SK-N-SH (cell line): ENCODE measurements around the gene OTUB1. TPM values are rescaled to one million over a fixed set of nuclear protein-coding genes. Genes with fewer than 3 reads are reported as not detected.

Source experiments
- CTCF ChIA-PET: fragments of 300-600, 350-600 bp; formaldehyde crosslinking; extraction: SDS; loops from one replicate; lab custom pipeline; 2021; lab: Yijun Ruan, JAX
- POLR2A ChIA-PET: fragments of 350-600 bp; sonication (Branson Sonifier 250); formaldehyde crosslinking; extraction: SDS; loops from one replicate; lab custom pipeline; 2020; ENCODE audit warnings: antibody characterized with exemption, inconsistent platforms; lab: Yijun Ruan, JAX
- DNase-seq: peaks from one replicate; pipeline ENCODE4 v3.0.0; 2012
- H2AFZ ChIP-seq: fragments of 200-600 bp; sonication (generic); 2 replicates; pipeline ENCODE4 v1.8.1; 2016; ENCODE audit warnings: antibody characterized with exemption, mild to moderate bottlenecking, low read depth
- H3F3A ChIP-seq: fragments of 200-600 bp; sonication (generic); replicated peaks from 2 replicates; pipeline ENCODE3; 2016; ENCODE audit warnings: antibody characterized with exemption, mild to moderate bottlenecking; ENCODE audit not compliant: insufficient read depth
- H3K27ac ChIP-seq, 2 experiments: fragments of 200-500 bp in 1 of 2; fragments of 200-600 bp in 1 of 2; sonication (Bioruptor generic) in 1 of 2; sonication (generic), shearing (Covaris generic) in 1 of 2; 2 replicates each; pipeline versions ENCODE4 v1.5.1 to v1.6.1; 2014 to 2016; ENCODE audit warnings: low read depth in 2 of 2, inconsistent platforms in 1 of 2, low read length in 1 of 2, mild to moderate bottlenecking in 1 of 2, mixed read lengths in 1 of 2
- H3K27me3 ChIP-seq: fragments of 200-600 bp; sonication (generic), shearing (Covaris generic); 2 replicates; pipeline ENCODE4 v1.6.1; 2016; ENCODE audit warnings: mixed run types; ENCODE audit not compliant: insufficient read depth
- H3K36me3 ChIP-seq, 2 experiments: fragments of 200-500 bp in 1 of 2; fragments of 200-600 bp in 1 of 2; sonication (Bioruptor generic) in 1 of 2; sonication (generic) in 1 of 2; replicated peaks in 1 of 2; 2 replicates each; pipeline versions ENCODE3 to v1.5.1; 2014 to 2016; ENCODE audit warnings: low read length in 1 of 2, mild to moderate bottlenecking in 1 of 2; ENCODE audit not compliant: insufficient read depth in 2 of 2, control insufficient read depth in 1 of 2
- H3K4me1 ChIP-seq, 2 experiments: fragments of 200-500 bp in 1 of 2; fragments of 200-600 bp in 1 of 2; sonication (Bioruptor generic) in 1 of 2; sonication (generic), shearing (Covaris generic) in 1 of 2; 2 replicates each; pipeline versions ENCODE4 v1.5.1 to v1.6.1; 2014 to 2016; ENCODE audit warnings: low read depth in 1 of 2, low read length in 1 of 2, mixed run types in 1 of 2; ENCODE audit not compliant: insufficient read depth in 2 of 2, control insufficient read depth in 1 of 2
- H3K4me2 ChIP-seq: fragments of 200-600 bp; sonication (generic), shearing (Covaris generic); 2 replicates; pipeline ENCODE4 v1.6.1; 2017; ENCODE audit warnings: mixed run types
- H3K4me3 ChIP-seq, 2 experiments: fragments of 200-500 bp in 1 of 2; fragments of 200-600 bp in 1 of 2; sonication (Bioruptor generic) in 1 of 2; sonication (generic), shearing (Covaris generic) in 1 of 2; 2 replicates each; pipeline versions ENCODE4 v1.5.1 to v1.8.1; 2014 to 2016; ENCODE audit warnings: low read depth in 2 of 2, inconsistent platforms in 1 of 2, low read length in 1 of 2, mild to moderate bottlenecking in 1 of 2, mixed read lengths in 1 of 2, moderate library complexity in 1 of 2
- H3K79me2 ChIP-seq: fragments of 200-600 bp; sonication (generic); 2 replicates; pipeline ENCODE4 v1.8.1; 2017; ENCODE audit warnings: mild to moderate bottlenecking; ENCODE audit not compliant: insufficient read depth
- H3K9ac ChIP-seq: fragments of 200-600 bp; sonication (generic); 2 replicates; pipeline ENCODE4 v1.6.1; 2017; ENCODE audit warnings: mixed run types
- H3K9me2 ChIP-seq: fragments of 200-600 bp; sonication (generic); 2 replicates; pipeline ENCODE4 v1.6.1; 2017; ENCODE audit warnings: mixed run types
- H3K9me3 ChIP-seq: fragments of 200-600 bp; sonication (generic); 2 replicates; pipeline ENCODE4 v1.6.1; 2017; ENCODE audit warnings: mixed run types, mild to moderate bottlenecking, moderate library complexity
- H4K20me1 ChIP-seq: fragments of 200-600 bp; sonication (generic); 2 replicates; pipeline ENCODE4 v1.6.1; 2017; ENCODE audit warnings: mild to moderate bottlenecking, mixed run types; ENCODE audit not compliant: insufficient read depth
- CTCF ChIP-seq: fragments of 200-600 bp; sonication (generic); IDR thresholded peaks from 2 replicates; pipeline ENCODE4 v1.6.1; 2017; ENCODE audit warnings: antibody characterized with exemption, mild to moderate bottlenecking, moderate library complexity
- EP300 ChIP-seq, 2 experiments: IDR thresholded peaks; 2 replicates each; pipeline versions ENCODE4 v1.4.0 to v1.6.1; 2012; ENCODE audit warnings: borderline replicate concordance in 1 of 2, low read depth in 1 of 2, low read length in 1 of 2
- EZH2phosphoT487 ChIP-seq: fragments of 200-600 bp; sonication (generic); IDR thresholded peaks from 2 replicates; pipeline ENCODE4 v1.6.1; 2017; ENCODE audit warnings: low read depth, mixed run types, mild to moderate bottlenecking, antibody characterized with exemption, moderate library complexity, borderline replicate concordance
- MAX ChIP-seq: IDR thresholded peaks from 2 replicates; pipeline ENCODE4 v1.4.0; 2012; ENCODE audit warnings: low read depth
- MXI1 ChIP-seq: IDR thresholded peaks from 2 replicates; pipeline ENCODE4 v1.6.1; 2012; ENCODE audit warnings: mild to moderate bottlenecking, low read depth, low read length, improper control_type of control experiment
- NFIC ChIP-seq: IDR thresholded peaks from 2 replicates; pipeline ENCODE4 v1.4.0; 2012; ENCODE audit warnings: borderline replicate concordance
- POLR2AphosphoS5 ChIP-seq: IDR thresholded peaks from 2 replicates; pipeline ENCODE4 v1.6.1; 2012; ENCODE audit warnings: low read depth, low read length
- RAD21 ChIP-seq: IDR thresholded peaks from 2 replicates; pipeline ENCODE4 v1.6.1; 2012; ENCODE audit warnings: mild to moderate bottlenecking, low read length
- RCOR1 ChIP-seq: fragments of 150-350 bp; IDR thresholded peaks from 2 replicates; pipeline ENCODE4 v1.6.1; 2017; ENCODE audit warnings: antibody characterized with exemption, low read length
- RXRA ChIP-seq: IDR thresholded peaks from 2 replicates; pipeline ENCODE4 v1.4.0; 2012; ENCODE audit warnings: low read depth, mild to moderate bottlenecking, borderline replicate concordance
- SIN3A ChIP-seq: IDR thresholded peaks from 2 replicates; pipeline ENCODE4 v1.6.1; 2012; ENCODE audit warnings: low read depth, mild to moderate bottlenecking, low read length, moderate library complexity, borderline replicate concordance
- SMC3 ChIP-seq: IDR thresholded peaks from 2 replicates; pipeline ENCODE4 v1.6.1; 2012; ENCODE audit warnings: low read depth, low read length, improper control_type of control experiment
- TAF1 ChIP-seq: IDR thresholded peaks from 2 replicates; pipeline ENCODE4 v1.6.1; 2012; ENCODE audit warnings: low read depth, mild to moderate bottlenecking, low read length, moderate library complexity, borderline replicate concordance
- USF1 ChIP-seq: IDR thresholded peaks from 2 replicates; pipeline ENCODE4 v1.4.0; 2012; ENCODE audit warnings: low read depth, borderline replicate concordance
- WGBS: methylation state at CpG from one replicate; pipeline ENCODE4 v1.1.6; 2017; ENCODE audit warnings: low lambda C conversion rate; 5-methylcytosine and 5-hydroxymethylcytosine counted together
- polyA plus RNA-seq, 3 experiments: library from polyadenylated mRNA; depleted of rRNA; stranded (reverse); fragments of >200 nt; gene quantifications; 2 replicates each; pipeline ENCODE4 v1.2.3, GENCODE V29; 2012
- TF ChIP-seq, protein P1 (sequence below): fragments of 150-350 bp; IDR thresholded peaks from 2 replicates; pipeline ENCODE4 v1.6.1; 2016; ENCODE audit warnings: mild to moderate bottlenecking, low read depth, low read length

OTUB1 gene
- polyA plus RNA-seq, 1 of the 3 experiments (the other 2 are of a cell fraction): 183 TPM

DNA sequence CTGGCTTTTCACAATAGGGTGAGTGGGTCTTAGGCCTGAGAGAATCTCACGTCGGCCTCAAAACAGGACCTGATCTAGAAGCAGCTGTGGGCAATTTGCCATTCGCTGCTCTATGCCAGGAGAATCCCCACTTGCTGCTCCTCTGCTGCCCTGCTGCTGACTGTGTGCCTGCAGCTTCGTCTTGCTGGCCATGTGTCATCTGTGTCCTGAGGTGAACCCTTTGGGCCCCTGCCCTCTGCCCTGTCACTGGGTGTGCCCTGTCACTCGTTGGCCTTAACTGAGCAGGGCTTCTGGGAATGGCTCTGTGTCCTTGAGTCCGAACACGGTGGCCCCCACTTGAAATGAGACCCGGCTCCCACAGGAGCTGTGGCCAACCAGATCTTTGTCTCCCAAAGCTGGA lies 41.3 kb upstream of the OTUB1 start:
- peaks cover 10 to 18% of the 10 kb centered on the region in 2 experiments for H3K36me3 ChIP-seq
- H2AFZ ChIP-seq: no peak overlapping the region
- no peak for TF ChIP-seq TAF1
- TF ChIP-seq, protein P1, sequence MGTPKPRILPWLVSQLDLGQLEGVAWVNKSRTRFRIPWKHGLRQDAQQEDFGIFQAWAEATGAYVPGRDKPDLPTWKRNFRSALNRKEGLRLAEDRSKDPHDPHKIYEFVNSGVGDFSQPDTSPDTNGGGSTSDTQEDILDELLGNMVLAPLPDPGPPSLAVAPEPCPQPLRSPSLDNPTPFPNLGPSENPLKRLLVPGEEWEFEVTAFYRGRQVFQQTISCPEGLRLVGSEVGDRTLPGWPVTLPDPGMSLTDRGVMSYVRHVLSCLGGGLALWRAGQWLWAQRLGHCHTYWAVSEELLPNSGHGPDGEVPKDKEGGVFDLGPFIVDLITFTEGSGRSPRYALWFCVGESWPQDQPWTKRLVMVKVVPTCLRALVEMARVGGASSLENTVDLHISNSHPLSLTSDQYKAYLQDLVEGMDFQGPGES: no peak
- TF ChIP-seq RXRA: no peak
- peak; percentile 25; the same call in 1 of the 2 replicates for TF ChIP-seq MXI1
- no peak for TF ChIP-seq NFIC
- no peak for TF ChIP-seq EZH2phosphoT487
- no peak for TF ChIP-seq USF1
- no peak for TF ChIP-seq POLR2AphosphoS5
- H3K79me2 ChIP-seq: peaks cover 49% of the 10 kb centered on the region
- WGBS: 100% methylated on average over 3 of the region's 8 CpGs
- peaks cover 15 to 25% of the 10 kb centered on the region in 2 experiments; a peak in 3 of 4 replicates for H3K4me1 ChIP-seq
- ChIA-PET CTCF (interaction anchor here (0.7 to 9.3 kb wide), 27 partner anchors 10 to 310 kb away, joined by 3 to 162 read pairs (median 9); partner anchors contain the start of genes COX8A, MARK2, RCOR2 and ZFTA), POLR2A (interaction anchor here (1.0 to 2.0 kb wide), 4 partner anchors 17 to 36 kb away, joined by 3 to 14 read pairs (median 6); partner anchors contain the start of gene RCOR2)
- DNase-seq: peak; percentile 33
- no peaks in the 10 kb centered on the region for H3K9me3 ChIP-seq
- H4K20me1 ChIP-seq: peaks cover 16% of the 10 kb centered on the region; the same call in 1 of the 2 replicates
- no peak overlapping the region for H3K9ac ChIP-seq
- no peaks in the 10 kb centered on the region for H3F3A ChIP-seq
- peak overlapping the region in 1 of 2 experiments; percentile 29; a peak in 2 of 4 replicates for H3K27ac ChIP-seq
- no peaks in the 10 kb centered on the region for H3K27me3 ChIP-seq
- H3K4me2 ChIP-seq: no peak overlapping the region
- no peaks in the 10 kb centered on the region for H3K9me2 ChIP-seq
- no peak overlapping the region for H3K4me3 ChIP-seq

DNA sequence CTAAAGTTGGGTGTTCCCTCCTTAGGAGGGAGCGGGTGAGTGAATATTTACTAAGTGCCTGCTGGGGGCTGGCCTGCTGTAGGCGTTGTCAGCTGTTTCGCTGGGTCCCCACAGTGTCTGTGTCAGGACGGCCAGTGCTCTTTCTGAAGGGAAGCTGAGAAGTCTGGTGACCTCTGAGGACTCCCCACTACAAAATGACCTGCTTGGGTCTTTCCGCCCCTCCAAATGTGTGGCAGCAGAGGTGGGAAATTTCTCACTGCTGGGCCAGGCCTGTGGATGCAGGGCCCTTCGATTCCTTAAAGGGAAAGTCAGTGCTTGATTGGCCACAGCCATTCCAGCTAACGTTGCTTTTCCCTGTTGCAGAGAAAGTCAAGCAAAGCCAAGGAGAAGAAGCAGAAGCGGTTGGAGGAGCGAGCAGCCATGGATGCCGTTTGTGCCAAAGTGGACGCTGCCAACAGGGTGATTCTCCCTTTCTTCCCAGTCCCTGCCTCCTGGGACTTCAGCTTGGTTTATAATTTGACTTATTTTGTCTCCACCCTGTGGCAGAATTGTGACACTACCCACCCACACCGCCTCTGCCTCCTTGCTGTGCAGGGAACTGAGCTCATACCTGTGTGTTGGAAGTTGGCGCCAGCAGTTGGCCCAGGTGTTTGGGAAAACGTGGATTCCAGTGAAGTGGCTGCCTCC lies 40.6 kb upstream of the OTUB1 start:
- H3K4me3 ChIP-seq: no peak overlapping the region; a peak in 1 of 4 replicates
- peak overlapping the region in 1 of 2 experiments; percentile 29; a peak in 2 of 4 replicates for H3K27ac ChIP-seq
- no peaks in the 10 kb centered on the region for H3K9me3 ChIP-seq
- peak; percentile 84 for DNase-seq
- peak; percentile 87 for TF ChIP-seq SMC3
- 0 out of 2 replicates have a peak, but pooled peaks have one; percentile 13 for TF ChIP-seq SIN3A
- no peak for TF ChIP-seq RCOR1
- no peak for TF ChIP-seq EP300 (IDR thresholded peaks at IDR 0.05; ENCODE audit: borderline replicate concordance in 1 of 2, low read depth in 1 of 2, low read length in 1 of 2)
- TF ChIP-seq RAD21: peak; percentile 89
- peak; percentile 71 for TF ChIP-seq CTCF
- no peak for TF ChIP-seq MAX
- no peak for TF ChIP-seq TAF1
- H3F3A ChIP-seq: no peaks in the 10 kb centered on the region
- peaks cover 42% of the 10 kb centered on the region for H3K79me2 ChIP-seq
- no peaks in the 10 kb centered on the region for H3K27me3 ChIP-seq
- peaks cover 12% of the 10 kb centered on the region; the same call in 1 of the 2 replicates for H4K20me1 ChIP-seq
- POLR2A ChIA-PET: interaction anchor here (0.9 to 2.0 kb wide), 4 partner anchors 28 to 178 kb away, joined by 4 to 14 read pairs (median 6); partner anchors contain the start of gene RCOR2
- peaks cover 9 to 22% of the 10 kb centered on the region in 2 experiments; a peak in 3 of 4 replicates for H3K4me1 ChIP-seq
- 58% methylated on average over 13 of the region's 14 CpGs for WGBS
- peaks cover 10 to 19% of the 10 kb centered on the region in 2 experiments for H3K36me3 ChIP-seq
- 0 out of 2 replicates have a peak overlapping the region, but pooled peaks have one; percentile 27 for H3K4me2 ChIP-seq
- no peak overlapping the region for H2AFZ ChIP-seq
- no peak overlapping the region for H3K9ac ChIP-seq
- CTCF ChIA-PET: interaction anchor here (0.6 to 9.3 kb wide), 51 partner anchors 9 to 466 kb away, joined by 3 to 162 read pairs (median 4); partner anchors contain the start of genes COX8A, MARK2, RCOR2 and ZFTA
- H3K9me2 ChIP-seq: no peaks in the 10 kb centered on the region
